Activated CD8-positive, alpha-beta memory T cell treated with anti-CD3 and anti-CD28 coated beads, Interleukin-2, amount 10 ng/mL, durations not matched to agents 7 days and 5 days (primary cell): ENCODE data around the gene ABCB10. TPM values are rescaled to one million over a fixed set of nuclear protein-coding genes. Genes with fewer than 3 reads are reported as not detected.
"Not testable (repeated sequence)": the region's sequence is repeated elsewhere in the genome, so short reads cannot be mapped to it uniquely, and the experiment has no call there.

Source experiments
- ATAC-seq: fragments of 150-1000 bp; cut with Tn5 transposase; one replicate; pipeline ENCODE4 v1.10.0; 2021; ENCODE audit warnings: moderate library complexity
- CTCF ChIA-PET: fragments of 350-600 bp; sonication (Branson Sonifier 250); formaldehyde crosslinking; loops from one replicate; lab custom pipeline; 2021; ENCODE audit warnings: antibody characterized with exemption; lab: Charles Lee
- DNase-seq: peaks from one replicate; pipeline ENCODE4 v3.0.0-alpha.2; 2020
- H3K27ac Mint-ChIP-seq: one replicate; pipeline ENCODE4 v1.8.0; 2021; ENCODE audit warnings: mild to moderate bottlenecking, mixed read lengths
- H3K27me3 Mint-ChIP-seq: one replicate; pipeline ENCODE4 v1.8.0; 2021; ENCODE audit warnings: mixed read lengths
- H3K36me3 Mint-ChIP-seq: one replicate; pipeline ENCODE4 v1.8.0; 2021; ENCODE audit warnings: mild to moderate bottlenecking, mixed read lengths
- H3K4me1 Mint-ChIP-seq: one replicate; pipeline ENCODE4 v1.8.0; 2021; ENCODE audit warnings: mixed read lengths
- H3K4me3 Mint-ChIP-seq: one replicate; pipeline ENCODE4 v1.8.0; 2021; ENCODE audit warnings: mild to moderate bottlenecking, moderate library complexity, mixed read lengths
- H3K9me3 Mint-ChIP-seq: one replicate; pipeline ENCODE4 v1.8.0; 2022; ENCODE audit warnings: low read depth, mixed read lengths
- total RNA-seq, 2 experiments: library from RNA; stranded (reverse); gene quantifications; one replicate each; pipeline ENCODE4 v1.2.3, GENCODE V29; 2021

ABCB10 gene
- total RNA-seq, 2 experiments from 2014 or later, result 35.0 to 39.8 TPM

DNA sequence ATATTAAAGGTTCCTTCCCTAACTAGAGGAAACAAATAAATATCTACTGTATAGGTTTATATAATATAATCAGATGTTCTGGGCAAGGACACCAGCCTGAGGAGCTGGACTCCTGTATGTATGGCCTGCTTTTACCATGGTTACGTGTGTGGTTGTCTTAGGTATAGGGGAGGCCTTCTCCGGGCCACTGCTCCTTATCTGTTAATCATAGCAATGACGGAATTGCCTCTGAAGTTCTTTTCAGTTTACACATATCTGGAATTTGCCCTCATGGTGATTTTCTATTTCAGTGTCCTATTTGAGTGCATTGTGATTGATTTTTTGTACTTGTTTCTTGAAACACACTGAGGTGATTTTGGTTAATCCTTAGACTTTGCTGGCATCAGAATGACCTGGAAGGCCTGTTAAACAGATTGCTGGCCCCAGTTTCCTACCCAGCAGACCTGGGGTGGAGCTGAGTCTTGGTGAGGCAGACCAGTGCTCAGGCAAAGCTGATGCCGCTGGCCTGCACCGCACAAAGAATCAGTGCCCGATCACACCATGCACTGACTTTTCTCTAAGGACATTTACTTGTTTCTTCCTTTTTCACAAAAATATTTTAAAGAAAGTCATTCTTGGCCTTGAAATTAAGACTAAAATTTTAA, 18.5 kb downstream of the ABCB10 start:
- CTCF ChIA-PET, result no interaction called here
- DNase-seq (no peak), ATAC-seq (no peak)
- Mint-ChIP-seq H3K4me3 (no peak overlapping the region), H3K9me3 (no peaks in the 10 kb centered on the region), H3K27me3 (no peaks in the 10 kb centered on the region), H3K36me3 (peaks cover 63% of the 10 kb centered on the region), H3K27ac (no peak overlapping the region), H3K4me1 (peaks cover 27% of the 10 kb centered on the region)

DNA sequence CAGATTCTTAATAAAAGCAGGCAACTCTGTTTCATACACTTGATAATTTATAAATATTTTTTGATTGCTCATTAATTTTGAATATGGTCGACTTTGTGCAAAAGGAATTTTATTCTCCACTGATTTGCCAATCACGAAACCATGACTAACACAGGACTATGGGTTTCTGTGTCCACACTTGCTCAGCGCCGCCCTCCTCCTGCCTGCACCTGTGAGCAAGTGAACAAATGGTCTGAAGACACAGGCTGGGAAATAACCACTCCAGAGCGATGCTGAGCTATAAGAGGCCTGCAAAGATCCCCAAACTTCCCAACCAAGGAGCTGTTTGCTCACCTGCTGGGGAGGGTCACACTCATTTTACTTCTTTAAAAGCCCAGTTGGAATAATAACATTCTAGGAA, 19.6 kb downstream of the ABCB10 start:
- no peak overlapping the region for H3K4me3 Mint-ChIP-seq
- no peak for ATAC-seq
- H3K9me3 Mint-ChIP-seq, result no peaks in the 10 kb centered on the region
- no peak for DNase-seq
- no peak overlapping the region for H3K27ac Mint-ChIP-seq
- H3K36me3 Mint-ChIP-seq, result peaks cover 58% of the 10 kb centered on the region
- H3K27me3 Mint-ChIP-seq, result no peaks in the 10 kb centered on the region
- CTCF ChIA-PET, result no interaction called here
- peaks cover 22% of the 10 kb centered on the region for H3K4me1 Mint-ChIP-seq

DNA sequence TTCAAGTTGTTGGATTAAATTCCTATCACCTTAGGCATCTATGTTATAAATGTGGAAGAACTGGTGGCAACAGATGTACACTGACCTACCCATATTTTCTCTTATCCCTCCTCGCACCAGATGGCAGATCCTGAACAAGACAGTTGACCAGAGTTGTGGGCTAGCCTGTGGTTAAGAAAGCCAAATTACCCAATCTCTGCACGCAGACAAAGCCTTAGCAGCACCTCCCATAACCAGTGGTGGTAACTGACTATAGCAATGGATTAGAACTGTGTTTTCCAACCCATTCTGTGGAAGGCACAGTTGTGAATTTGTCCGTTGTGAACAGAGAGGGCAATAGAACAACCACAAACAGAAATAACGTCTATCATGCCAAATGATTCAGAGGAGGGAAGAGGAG, 20.6 kb downstream of the ABCB10 start:
- Mint-ChIP-seq H3K27ac (no peak overlapping the region), H3K9me3 (no peaks in the 10 kb centered on the region), H3K4me1 (peaks cover 18% of the 10 kb centered on the region), H3K27me3 (no peaks in the 10 kb centered on the region), H3K36me3 (peaks cover 54% of the 10 kb centered on the region), H3K4me3 (no peak overlapping the region)
- ATAC-seq (no peak), DNase-seq (no peak)
- CTCF ChIA-PET, result no interaction called here

DNA sequence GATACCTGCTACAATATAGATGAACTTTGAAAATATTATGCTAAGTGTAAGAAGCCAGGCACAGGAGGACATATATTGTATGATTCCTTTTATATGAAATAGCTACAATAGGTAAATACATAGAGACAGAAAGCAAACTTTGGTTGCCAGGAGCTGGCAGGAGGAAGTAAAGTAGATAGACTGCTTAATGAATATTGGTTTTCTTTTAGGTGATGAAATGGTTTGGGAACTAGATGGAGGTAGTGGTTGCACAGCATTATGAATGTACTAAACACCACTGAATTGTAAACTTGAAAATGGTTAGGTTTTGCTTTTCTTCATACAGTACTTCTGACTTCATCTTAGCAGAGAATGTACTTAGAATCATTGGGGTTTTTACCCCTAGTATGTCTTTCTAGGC, 21.5 kb downstream of the ABCB10 start:
- peaks cover 47% of the 10 kb centered on the region for H3K36me3 Mint-ChIP-seq
- H3K27ac Mint-ChIP-seq, result no peak overlapping the region
- DNase-seq (no peak), ATAC-seq (no peak)
- CTCF ChIA-PET, result interaction anchor here (1.6 kb wide), 1 partner anchor 29 kb away, joined by 3 read pairs; the partner anchor contains the start of gene NUP133
- H3K4me3 Mint-ChIP-seq, result no peak overlapping the region
- no peaks in the 10 kb centered on the region for H3K27me3 Mint-ChIP-seq
- H3K4me1 Mint-ChIP-seq, result peaks cover 11% of the 10 kb centered on the region
- no peaks in the 10 kb centered on the region for H3K9me3 Mint-ChIP-seq

DNA sequence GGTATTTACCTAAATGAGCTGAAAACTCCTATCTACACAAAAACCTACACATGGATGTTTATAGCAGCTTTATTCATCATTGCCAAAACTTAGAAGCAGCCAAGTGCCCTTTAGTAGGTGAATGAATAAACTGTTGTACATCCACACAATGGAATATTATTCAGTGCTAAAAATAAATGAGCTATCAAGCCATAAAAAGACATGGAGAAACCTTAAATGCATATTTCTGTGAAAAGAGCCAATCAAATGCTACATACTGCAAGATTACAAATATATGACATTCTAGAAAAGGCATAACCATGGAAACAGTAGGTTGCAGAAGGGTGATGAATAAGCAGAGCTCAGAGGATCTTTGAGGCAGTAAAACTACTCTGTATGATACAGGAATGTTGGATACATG, 23.3 kb downstream of the ABCB10 start:
- ATAC-seq, result no peak
- no peaks in the 10 kb centered on the region for H3K9me3 Mint-ChIP-seq
- peaks cover 11% of the 10 kb centered on the region for H3K4me1 Mint-ChIP-seq
- DNase-seq, result no peak
- no peaks in the 10 kb centered on the region for H3K27me3 Mint-ChIP-seq
- CTCF ChIA-PET, result interaction anchor here (0.7 to 1.1 kb wide), 2 partner anchors 20 to 347 kb away, joined by 3 read pairs; no protein-coding TSS in a partner anchor
- H3K27ac Mint-ChIP-seq, result no peak overlapping the region
- peaks cover 45% of the 10 kb centered on the region for H3K36me3 Mint-ChIP-seq
- H3K4me3 Mint-ChIP-seq, result no peak overlapping the region

DNA sequence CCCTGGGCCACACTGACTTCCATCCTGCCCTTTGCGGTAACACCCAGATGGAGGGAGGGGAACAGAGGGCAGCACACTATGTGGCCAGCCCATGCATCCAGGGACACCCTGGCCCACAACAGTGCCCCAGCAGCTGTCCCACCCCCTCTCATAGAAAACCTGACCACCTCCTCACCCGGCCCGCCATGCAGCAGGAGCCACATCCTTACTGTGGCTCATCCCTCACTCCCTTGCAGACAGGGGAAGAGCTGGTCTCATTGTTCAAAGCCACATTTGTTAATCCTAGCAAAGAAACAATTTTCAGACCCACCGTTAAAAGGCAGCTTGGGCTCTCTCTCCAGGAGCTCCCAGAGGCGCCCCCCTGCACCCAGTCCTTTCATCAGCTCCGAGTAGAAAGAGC, 27.2 kb downstream of the ABCB10 start:
- Mint-ChIP-seq H3K4me1 (no peaks in the 10 kb centered on the region), H3K27me3 (no peaks in the 10 kb centered on the region), H3K36me3 (peaks cover 41% of the 10 kb centered on the region), H3K9me3 (no peaks in the 10 kb centered on the region), H3K27ac (no peak overlapping the region), H3K4me3 (no peak overlapping the region)
- ATAC-seq, result no peak
- DNase-seq, result no peak
- CTCF ChIA-PET, result no interaction called here

DNA sequence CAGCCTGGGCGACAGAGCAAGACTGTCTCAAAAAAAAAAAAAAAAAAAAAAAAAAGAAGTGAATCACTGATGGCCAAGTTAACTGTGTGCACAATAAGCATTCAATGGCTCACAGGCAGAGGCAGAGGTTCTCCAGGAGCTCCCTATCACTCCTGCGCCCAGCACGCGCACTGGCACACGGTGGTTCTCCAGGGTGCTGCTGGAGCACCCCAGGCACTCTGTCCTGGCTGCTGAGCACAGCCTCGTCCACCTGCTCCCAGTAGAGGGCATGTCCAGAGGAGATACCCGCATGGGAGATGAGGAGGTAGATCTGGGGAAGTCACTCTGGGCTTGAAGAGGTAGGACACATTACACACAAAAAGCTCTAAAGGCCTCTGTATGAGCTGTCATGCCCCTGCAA, 28.9 kb downstream of the ABCB10 start:
- CTCF ChIA-PET, result no interaction called here
- no peak overlapping the region for H3K4me3 Mint-ChIP-seq
- H3K27ac Mint-ChIP-seq, result no peak overlapping the region
- DNase-seq (no peak), ATAC-seq (no peak)
- H3K36me3 Mint-ChIP-seq, result peaks cover 42% of the 10 kb centered on the region
- no peaks in the 10 kb centered on the region for H3K9me3 Mint-ChIP-seq
- peaks cover 2% of the 10 kb centered on the region for H3K4me1 Mint-ChIP-seq
- H3K27me3 Mint-ChIP-seq, result no peaks in the 10 kb centered on the region

DNA sequence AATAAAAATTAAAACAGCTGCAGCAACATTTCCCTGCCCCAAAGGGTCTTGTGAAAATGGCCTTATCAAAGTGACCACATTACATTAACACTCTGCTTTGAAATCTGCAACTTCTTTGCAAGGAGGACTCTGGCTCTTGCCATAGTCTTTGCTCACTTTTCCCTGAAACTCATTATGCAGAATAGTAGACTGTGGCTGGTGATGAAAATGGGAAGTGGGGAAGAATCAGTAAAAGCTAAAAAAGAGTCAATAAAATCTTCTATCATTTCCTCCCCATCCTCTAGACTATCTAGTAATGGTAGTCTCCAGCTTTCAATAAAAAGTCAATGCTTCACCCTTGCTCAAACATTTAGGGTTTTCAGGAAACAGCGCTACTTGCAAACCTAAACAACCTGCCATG, 31.8 kb downstream of the ABCB10 start:
- Mint-ChIP-seq H3K4me3 (no peak overlapping the region), H3K9me3 (no peaks in the 10 kb centered on the region), H3K27ac (no peak overlapping the region), H3K27me3 (no peaks in the 10 kb centered on the region), H3K4me1 (peaks cover 7% of the 10 kb centered on the region), H3K36me3 (peaks cover 39% of the 10 kb centered on the region)
- DNase-seq (no peak), ATAC-seq (no peak)
- CTCF ChIA-PET, result interaction anchor here (1.1 kb wide), 1 partner anchor 272 kb away, joined by 4 read pairs; no protein-coding TSS in a partner anchor

DNA sequence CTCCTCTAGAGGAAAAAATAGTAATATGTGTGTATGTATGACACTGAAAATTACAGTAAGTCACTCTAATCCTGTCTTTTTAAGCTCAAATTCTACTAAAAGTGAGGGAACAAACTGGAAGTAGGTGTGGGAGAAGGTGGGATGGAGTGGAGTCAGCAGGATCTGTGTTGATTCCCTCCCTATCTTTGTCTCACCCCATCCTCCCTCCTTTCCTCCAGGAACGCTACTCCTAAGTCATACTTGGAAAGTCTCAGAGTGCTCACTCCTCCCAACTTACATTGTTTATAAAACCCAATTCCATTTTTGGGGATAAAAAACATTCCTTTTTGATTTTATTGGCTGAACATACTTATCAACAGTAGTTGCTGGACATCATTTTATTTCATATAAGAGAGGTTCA, 35.5 kb downstream of the ABCB10 start:
- H3K4me3 Mint-ChIP-seq, result no peak overlapping the region
- no peaks in the 10 kb centered on the region for H3K9me3 Mint-ChIP-seq
- H3K4me1 Mint-ChIP-seq, result peaks cover 7% of the 10 kb centered on the region
- DNase-seq (no peak), ATAC-seq (no peak)
- peaks cover 36% of the 10 kb centered on the region for H3K36me3 Mint-ChIP-seq
- H3K27me3 Mint-ChIP-seq, result no peaks in the 10 kb centered on the region
- CTCF ChIA-PET, result no interaction called here
- H3K27ac Mint-ChIP-seq, result no peak overlapping the region

DNA sequence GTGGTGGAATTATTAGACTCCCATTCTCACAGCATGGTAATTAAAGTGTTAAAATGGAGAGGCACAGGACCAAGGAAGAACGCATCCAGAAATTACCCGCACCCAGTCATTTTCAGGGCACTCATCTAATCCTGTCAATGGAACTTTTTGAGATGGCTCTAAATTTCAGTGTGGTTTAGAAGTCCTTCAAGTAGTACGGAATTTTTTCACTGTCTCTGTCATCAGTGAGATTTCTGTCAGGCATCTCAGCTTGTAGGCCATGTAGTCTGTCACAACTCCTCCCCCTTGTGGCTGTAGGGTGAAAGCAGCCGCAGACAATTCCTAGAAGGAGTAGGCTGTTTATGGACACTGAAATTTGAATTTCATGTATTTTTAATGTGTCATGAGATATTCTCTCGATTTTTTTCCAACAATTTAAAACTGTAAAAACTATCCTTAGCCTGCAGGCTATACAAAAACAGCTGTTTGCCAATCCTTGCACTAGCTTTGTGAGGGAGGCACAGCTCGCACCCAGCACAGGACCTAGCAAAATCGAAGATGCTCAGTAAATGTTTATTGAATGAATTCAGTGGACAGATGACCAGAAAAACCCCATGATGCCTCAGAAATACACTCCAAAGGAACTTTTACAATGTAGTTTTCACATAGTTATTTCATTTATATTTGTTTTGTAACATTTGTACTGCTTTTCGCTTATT, 43.8 kb downstream of the ABCB10 start:
- H3K36me3 Mint-ChIP-seq, result peaks cover 6% of the 10 kb centered on the region
- CTCF ChIA-PET, result interaction anchor here (0.8 to 2.9 kb wide), 7 partner anchors 11 to 850 kb away, joined by 3 to 36 read pairs (median 3); no protein-coding TSS in a partner anchor
- H3K4me1 Mint-ChIP-seq, result peaks cover 5% of the 10 kb centered on the region
- H3K27ac Mint-ChIP-seq, result peak overlapping the region; percentile 1
- no peaks in the 10 kb centered on the region for H3K9me3 Mint-ChIP-seq
- no peak overlapping the region for H3K4me3 Mint-ChIP-seq
- no peaks in the 10 kb centered on the region for H3K27me3 Mint-ChIP-seq
- ATAC-seq (peak; percentile 92), DNase-seq (peak; percentile 68)

DNA sequence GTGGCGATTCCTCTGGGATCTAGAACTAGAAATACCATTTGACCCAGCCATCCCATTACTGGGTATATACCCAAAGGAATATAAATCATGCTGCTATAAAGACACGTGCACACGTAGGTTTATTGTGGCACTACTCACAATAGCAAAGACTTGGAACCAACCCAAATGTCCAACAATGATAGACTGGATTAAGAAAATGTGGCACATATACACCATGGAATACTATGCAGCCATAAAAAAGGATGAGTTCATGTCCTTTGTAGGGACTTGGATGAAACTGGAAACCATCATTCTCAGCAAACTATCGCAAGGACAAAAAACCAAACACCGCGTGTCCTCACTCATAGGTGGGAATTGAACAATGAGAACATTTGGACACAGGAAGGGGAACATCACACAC, 46.9 kb downstream of the ABCB10 start:
- H3K4me1 Mint-ChIP-seq, result peaks cover 29% of the 10 kb centered on the region
- CTCF ChIA-PET, DNase-seq, H3K36me3 Mint-ChIP-seq, ATAC-seq, H3K9me3 Mint-ChIP-seq, H3K27me3 Mint-ChIP-seq, H3K27ac Mint-ChIP-seq, H3K4me3 Mint-ChIP-seq: not testable (repeated sequence)

DNA sequence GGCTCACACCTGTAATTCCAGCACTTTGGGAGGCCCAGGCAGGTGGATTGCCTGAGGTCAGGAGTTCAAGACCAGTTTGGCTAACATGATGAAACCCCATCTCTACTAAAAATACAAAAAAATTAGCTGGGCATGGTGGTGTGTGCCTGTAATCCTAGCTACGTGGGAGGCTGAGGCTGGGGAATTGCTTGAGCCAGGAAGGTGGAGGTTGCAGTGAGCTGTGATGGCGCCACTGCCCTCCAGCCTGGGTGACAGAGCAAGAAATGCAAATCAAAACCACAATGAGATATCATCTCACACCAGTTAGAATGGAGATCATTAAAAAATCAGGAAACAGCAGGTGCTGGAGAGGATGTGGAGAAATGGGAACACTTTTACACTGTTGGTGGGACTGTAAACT, 47.3 kb downstream of the ABCB10 start:
- H3K4me1 Mint-ChIP-seq, result peaks cover 32% of the 10 kb centered on the region
- not testable (repeated sequence) for H3K9me3 Mint-ChIP-seq, ATAC-seq, H3K36me3 Mint-ChIP-seq, DNase-seq, H3K4me3 Mint-ChIP-seq, H3K27ac Mint-ChIP-seq, H3K27me3 Mint-ChIP-seq
- CTCF ChIA-PET, result interaction anchor here (1.9 kb wide), 1 partner anchor 252 kb away, joined by 3 read pairs; no protein-coding TSS in a partner anchor

DNA sequence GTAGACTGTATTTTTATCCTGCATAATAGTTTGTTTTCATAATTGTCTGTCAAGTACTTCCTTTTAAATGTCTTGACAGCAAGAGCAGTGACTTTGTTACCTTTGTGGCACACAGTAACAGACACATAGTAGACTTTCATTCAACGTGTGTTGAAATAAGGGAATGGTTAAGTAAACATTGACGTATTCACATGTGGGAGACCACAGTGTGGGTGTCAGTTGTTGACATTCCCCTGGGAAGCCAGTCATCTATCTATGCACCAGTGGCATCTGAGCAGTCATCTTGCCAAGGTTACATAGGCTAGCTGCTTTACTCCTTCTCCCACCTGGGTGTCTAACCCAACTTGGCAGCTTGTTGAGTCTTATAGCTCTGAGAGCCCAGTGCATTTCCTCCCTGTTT, 48.9 kb downstream of the ABCB10 start:
- Mint-ChIP-seq H3K4me1 (peaks cover 31% of the 10 kb centered on the region), H3K27ac (peak overlapping the region; percentile 94), H3K36me3 (peaks cover 2% of the 10 kb centered on the region), H3K27me3 (peaks cover 2% of the 10 kb centered on the region), H3K4me3 (peak overlapping the region; percentile 89), H3K9me3 (no peaks in the 10 kb centered on the region)
- ATAC-seq (no peak), DNase-seq (no peak)
- CTCF ChIA-PET, result interaction anchor here (1.9 kb wide), 1 partner anchor 251 kb away, joined by 3 read pairs; no protein-coding TSS in a partner anchor
